Stimulated activated CD4-positive, alpha-beta T cell treated with anti-CD3 and anti-CD28 coated beads, Interleukin-1b, Interleukin-23, amount 100 ng/mL, for 24 hours (primary cell): ENCODE measurements around the gene PRRT2.
"Not testable (repeated sequence)": the region's sequence is repeated elsewhere in the genome, so short reads cannot be mapped to it uniquely, and the experiment has no call there.

ENCODE experiments used
- DNase-seq, 4 experiments: peaks; one replicate each; pipeline ENCODE4 v3.0.0-alpha.2; 2020; ENCODE audit warnings: low read depth in 4 of 4, low spot score in 1 of 4

PRRT2 gene

DNA sequence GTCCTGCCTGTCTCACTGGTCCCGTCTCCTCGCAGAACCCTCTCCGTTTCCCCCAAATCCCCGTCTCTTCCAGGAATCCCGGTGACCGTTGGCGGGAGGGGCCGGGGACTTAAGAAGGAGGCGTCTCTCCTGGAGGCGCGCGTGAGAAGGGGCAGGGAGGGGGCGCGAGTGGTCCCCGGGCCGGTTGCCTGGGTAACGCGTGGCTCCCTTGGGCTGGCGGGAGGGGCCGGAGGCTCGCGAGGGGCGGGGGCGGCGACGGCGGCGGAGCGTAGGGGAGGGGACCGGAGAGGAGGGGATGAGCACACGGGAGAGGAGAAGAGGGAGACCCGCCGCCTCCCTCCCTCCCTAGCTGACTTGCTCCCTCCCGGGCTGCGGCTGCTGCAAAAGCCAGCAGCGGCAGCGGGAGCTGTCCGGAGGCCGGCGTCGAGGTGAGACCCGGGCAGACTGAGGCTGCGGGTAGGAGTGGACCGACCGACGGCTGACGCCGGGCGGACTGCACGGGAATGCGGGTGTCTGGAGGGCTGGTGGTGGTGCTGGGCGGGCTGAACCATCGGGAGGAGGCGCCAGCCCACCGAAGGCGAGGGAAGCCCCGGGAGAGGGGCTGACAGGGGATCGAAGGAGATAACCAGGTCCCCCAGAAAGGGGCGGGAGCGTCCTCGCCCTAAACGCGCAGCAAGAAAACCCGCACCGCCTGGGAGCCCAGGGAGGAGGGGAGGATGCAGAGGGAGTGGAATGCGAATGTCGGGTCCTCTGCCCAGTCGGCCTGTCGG is at the start of gene PRRT2:
Gene PRRT2 (plus strand): TSS at position 298 of the 770 bp plus-strand sequence. CDS start 862 bp downstream, outside the sequence.
- DNase-seq, result no peak

DNA sequence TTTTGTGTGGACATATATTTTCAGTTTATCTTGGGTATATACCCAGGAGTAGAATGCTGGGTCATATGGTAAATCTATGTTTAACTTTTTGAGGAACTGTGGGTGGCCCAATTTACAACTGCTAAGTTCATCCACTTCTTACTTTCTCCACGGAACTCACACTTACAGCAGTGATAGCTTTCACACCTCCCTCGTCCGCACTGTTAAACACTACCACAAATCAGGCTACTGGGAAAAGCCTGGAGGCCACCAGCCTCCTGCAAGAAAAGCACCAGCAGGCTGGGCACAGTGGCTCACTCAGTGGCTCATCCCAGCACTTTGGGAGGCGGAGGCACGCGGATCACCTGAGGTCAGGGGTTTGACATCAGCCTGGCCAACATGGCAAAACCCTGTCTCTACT is 48.7 kb upstream of the PRRT2 start:
- DNase-seq, result no peak

DNA sequence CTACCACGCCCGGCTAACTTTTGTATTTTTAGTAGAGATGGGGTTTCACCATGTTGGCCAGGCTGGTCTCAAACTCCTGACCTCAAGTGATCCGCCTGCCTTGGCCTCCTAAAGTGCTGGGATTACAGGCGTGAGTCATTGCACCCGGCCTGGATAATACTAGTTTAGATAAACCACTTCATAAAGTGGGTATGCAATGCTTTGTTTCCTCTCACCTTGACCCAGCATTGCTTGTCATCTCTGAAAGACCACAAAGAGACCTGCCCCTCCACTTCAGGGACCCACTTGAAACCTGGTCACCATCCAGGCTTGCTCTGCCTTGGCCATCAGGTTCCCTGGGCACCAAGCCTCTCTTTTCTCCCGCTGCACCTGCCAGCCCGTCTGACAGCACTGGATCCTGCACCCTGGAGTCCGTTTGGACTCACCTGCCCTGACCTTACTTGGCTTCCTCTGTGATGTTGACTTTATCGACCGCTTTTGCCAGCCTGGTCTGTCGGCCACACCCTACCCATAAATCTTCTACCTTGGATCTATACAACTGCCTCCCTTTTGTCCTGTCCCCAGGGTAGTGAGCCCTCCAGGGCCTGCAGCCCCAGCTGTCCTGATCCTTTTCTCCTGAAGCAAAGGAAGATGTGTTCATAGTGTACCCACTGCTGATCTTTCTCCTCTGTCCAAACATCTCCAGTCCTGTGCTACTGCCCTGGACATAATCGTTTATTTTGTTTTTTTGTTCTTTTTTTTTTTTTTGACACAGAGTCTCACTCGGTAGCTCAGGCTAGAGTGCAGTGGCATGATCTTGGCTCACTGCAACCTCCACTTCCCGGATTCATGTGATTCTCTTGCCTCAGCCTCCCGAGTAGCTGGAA is 46.6 kb upstream of the PRRT2 start:
- no peak for DNase-seq

DNA sequence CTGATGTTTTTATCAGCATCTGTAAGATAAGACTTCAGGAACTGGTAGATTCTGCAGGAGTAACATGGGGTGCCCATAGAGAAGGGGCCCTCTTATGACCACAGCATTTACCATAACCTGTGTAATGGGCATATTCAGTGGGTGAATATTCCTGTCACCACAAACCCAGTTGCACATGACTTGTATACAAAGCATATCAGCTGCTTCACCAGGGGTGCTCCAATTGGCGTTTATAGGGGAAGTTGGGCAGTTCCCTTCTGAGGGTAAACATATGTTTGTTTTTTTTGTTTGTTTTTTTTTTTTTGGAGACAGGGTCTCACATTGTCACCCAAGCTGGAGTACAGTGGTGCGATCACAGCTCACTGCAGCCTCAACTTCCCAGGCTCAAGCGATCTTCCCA is 45.4 kb upstream of the PRRT2 start:
- DNase-seq, result no peak

DNA sequence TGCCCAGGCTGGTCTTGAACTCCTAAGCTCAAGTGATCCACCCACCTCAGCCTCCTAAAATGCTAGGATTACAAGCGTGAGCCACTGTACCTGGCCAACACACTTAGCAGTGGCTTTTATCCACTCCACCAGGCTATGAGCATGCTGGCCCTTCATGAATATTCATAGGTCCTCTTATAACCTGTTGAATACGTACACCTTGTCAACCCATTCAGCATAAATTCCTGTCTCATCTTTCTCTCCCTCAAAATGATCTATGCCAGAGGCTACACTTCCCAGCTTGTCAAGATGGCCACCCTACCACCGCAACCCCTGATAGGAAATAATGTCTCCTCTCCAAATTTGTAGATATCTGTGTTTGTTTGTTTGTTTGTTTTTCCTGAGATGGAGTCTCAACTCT is 44.9 kb upstream of the PRRT2 start:
- no peak for DNase-seq

DNA sequence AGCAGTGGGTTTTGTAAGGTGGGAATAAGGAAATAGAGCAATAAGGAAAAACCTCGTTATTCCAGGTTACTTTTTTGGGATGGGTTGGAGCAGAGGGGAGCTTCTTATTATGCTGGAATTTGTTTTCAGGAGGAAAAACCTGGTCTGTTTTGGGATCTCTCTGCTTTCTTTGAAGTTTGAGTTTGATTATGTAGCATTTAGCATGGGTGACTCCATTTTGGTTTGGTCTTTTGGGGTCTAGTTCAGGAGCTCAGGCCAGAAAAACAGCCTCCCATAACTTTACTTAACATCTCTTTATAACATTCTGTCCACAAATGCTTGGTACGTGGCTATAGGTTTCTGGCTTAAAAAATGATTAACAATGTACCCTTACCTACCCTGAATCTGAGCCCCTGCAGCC is 42.5 kb upstream of the PRRT2 start:
- no peak for DNase-seq

DNA sequence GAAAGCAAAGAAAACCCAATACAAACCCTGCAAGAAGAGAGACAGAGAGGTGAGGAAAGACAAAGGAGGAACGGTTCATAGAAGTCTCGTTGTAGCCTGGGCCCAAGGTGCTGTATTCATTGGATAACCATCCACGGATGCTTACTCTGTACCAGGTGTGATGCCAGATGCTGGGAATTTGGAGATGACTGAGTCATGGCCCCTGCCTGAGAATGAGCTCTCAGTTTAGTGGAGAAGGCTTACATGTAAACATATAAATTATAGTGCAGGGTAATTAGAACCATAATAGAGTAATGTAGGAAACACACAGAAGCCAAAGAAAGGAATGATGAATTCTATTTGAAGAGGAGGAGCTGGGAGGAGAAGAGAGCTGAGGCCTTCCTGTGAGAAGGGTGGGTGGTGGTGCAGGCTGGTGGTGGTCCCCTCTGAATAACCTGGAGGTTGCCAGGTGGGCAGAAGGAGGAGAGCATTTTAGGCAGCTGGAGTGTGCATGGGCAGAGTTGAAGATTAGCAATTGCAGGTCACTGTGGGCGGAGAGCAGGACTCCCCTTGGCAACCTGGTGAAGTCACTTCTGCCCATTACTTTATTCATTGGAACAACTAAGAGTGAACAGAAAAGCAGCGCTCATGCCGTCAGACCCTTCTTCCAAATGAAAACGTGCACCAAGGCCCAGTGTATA is 41.6 kb upstream of the PRRT2 start:
- DNase-seq, result no peak

DNA sequence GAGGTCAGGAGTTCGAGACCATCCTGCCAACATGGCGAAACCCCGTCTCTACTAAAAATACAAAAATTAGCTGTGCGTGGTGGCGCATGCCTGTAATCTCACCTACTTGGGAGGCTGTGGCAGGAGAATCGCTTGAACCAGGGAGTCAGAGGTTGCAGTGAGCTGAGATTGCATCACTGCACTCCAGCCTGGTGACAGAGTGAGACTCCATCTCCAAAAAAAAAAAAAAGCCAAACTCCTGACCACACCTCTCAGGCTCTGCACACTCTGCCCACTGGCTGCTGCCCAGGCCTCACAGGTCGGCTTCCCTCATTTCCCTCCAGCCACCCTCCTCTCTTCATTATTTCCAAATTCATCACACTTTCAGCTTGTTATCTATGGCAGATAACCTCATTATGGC is 39.7 kb upstream of the PRRT2 start:
- DNase-seq, result not testable (repeated sequence)

DNA sequence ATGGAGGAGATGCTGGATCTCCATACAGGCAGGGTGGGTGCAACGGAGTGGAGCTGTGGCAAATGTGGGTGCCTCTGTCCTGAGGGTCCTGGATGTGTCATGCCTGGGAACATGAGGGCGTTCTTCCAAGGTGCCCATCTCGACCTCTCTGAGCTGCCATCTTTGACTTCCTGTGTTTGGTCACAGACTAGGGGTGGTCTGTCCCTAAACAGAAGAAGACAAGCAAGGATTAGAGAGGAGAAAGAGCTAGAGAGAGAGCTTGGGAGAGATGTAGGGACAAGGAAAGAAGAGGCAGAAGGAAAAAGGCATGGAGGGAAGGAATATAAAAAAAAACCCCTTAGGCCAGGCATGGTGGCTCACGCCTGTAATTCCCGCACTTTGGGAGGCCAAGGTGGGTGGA is 37.3 kb upstream of the PRRT2 start:
- no peak for DNase-seq

DNA sequence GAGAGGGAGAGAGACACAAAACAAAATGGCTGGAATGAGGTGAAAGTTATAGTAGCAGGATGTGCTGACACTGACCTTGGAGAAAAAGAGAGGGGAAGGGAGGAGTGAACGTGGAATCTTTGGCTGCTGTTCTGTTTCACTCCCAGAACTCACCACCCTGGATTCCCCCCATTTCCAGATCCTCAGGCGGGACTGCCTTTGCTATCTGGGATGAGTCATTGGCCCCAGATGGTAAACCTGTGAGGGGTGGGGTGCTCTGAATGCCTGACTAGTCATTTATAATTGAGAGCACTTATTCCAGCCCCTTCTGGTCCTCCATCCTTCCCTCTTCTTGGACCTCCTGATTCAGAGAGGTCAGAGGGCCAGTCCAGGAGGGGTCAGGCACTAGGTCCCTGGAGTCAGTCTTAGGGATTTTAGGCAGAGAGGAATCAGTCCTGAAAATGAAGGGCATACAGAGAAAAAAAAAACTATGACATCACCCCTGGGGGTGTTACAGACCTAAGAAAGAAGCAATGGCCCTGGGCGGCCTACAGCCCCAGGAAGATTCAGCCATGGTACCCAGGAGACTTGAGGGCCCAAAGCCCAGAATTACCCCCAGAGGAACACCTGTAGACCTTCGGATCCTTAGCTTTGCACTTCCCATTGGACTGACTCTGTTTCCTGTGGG is 36.1 kb upstream of the PRRT2 start:
- DNase-seq, result no peak

DNA sequence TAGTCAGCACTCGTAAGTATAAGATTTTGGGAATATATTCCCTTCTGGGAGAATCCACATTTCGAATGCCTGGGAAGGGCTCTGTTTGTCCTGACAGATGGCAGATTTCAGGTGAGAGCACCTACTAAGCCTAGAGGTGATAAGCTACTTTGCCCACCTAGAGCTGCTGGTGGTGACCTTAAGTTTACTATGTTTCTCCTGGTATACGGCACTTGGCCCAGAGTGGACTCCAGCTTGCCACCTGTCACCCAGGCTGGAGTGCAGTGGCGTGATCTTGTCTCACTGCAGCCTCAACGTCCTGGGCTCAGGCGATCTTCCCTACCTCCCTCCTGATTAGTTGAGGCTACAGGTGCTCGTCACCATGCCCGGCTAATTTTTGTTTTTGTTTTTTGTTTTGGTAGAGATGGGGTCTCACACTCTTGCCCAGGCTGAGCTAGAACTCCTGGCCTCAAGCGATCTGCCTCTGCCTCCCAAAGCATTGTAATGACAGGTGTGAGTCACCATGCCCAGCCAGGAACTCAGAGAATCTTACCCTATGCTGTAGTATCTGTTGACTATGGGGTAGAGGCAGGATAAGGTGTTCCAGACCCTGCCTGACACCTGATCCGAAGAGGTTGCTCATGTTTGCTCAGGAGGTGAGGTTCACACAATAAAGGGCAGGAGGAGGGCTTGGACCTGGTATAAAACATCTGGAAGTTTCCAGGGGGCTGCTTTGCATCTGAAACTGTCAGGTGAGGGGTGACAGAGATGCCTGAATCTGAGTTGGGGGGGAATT is 34.2 kb upstream of the PRRT2 start, which contains the start of gene ZG16:
Gene ZG16 (plus strand): TSS at position 681 of the 775 bp plus-strand sequence. CDS start 1,011 bp downstream, outside the sequence.
- DNase-seq, result no peak

DNA sequence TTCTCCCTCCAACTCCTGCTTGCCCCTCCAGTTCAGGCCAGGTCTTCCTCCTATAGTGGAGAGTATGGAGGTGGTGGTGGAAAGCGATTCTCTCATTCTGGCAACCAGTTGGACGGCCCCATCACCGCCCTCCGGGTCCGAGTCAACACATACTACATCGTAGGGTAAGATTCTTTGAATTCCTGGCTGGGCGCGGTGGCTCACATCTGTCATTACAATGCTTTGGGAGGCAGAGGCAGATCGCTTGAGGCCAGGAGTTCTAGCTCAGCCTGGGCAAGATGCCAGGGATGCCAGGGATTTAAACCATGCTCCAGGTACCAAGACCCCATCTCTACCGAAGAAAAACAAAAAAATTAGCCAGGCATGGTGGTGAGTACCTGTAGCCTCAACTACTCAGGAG is 32.5 kb upstream of the PRRT2 start:
- no peak for DNase-seq

DNA sequence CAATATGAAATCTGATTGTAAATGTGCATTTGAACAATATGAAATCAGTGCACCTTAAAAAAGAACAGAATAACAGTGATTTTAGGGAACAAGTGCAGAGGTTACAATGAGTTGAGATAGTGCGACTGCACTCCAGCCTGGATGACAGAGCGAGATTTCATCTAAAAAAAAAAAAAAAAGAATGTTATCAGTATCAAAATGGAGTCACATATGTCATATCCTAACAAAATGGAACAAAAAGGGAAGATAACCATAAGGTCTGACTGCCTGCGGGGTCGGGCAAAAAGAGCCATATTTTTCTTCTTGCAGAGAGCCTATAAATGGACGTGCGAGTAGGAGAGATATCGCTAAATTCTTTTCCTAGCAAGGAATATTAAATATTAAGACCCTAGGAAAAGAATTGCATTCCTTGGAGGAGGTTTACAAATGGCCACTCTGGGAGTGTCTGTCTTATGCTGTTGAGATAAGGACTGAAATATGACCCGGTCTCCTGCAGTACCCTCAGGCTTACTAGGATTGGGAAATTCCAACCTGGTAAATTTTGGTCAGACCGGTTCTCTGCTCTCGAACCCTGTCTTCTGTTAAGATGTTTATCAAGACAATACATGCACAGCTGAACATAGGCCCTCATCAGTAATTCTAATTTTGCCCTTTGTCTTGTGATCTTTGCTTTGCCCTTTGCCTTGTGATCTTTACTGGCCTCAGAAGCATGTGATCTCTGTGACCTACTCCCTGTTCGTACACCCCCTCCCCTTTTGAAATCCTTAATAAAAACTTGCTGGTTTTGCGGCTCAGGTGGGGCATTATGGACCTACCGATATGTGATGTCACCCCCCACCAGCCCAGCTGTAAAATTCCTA is 28.7 kb upstream of the PRRT2 start:
- not testable (repeated sequence) for DNase-seq

DNA sequence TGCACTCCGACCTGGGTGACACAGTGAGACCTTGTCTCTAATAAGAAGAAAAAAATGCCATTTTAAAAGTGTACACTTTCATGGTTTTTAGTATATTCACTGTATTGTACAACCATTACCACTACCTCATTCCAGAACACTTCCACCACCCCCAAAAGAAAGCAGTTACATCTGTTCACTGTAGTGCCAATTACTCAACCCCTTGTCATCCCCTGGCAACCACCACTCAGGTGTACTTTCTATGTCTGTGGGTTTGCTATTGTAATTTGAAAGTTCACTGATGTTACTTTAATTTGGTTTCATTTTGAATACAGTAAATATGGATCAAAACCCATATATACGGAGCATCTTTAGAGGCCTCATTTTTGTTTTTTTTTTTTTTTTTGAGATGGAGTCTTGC is 27.8 kb upstream of the PRRT2 start:
- no peak for DNase-seq

DNA sequence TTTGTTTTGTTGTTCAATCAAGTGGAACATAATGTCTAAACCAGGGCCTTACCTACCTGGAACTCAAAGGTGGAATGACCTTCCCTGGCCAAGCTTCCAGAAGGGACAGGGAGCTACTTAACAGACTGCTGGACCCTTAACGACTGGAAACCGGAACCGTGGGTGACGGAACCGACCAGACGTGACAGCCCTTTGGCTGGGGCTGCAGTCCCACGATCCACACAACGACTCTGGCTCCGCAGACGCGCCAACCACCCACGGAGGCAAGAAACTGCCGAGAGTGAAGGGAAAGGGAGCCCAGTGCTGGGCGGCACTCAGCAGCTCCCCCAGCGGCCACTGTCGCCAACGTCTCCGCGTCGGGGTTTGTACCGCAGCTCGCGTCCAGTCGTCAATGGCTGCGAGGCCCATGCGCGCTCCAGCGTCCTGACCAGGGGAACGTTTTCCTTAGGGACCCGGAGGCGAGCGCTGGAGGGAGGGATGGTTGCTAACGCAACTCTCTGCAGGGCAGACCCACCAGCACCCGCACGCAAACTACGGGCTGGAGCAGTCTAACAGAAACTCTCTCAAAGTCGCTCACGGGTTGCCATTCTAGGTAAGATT is 27.0 kb upstream of the PRRT2 start:
- peak in 3 of 4 experiments; percentile 43 to 68 (median 53) for DNase-seq

DNA sequence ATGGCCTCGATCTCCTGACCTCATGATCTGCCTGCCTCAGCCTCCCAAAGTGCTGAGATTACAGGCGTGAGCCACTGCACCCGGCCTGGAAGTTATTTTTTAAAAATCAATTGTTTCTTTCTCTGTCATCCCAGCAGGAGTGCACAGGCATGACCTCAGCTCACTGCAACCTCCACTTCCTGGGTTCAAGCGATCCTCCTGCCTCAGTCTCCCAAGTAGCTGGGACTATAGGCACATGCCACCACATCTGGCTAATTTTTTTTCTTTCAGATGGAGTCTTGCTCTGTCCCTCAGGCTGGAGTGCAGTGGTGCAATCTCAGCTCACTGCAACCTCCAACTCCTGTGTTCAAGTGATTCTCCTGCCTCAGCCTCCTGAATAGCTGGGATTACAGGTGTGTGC is 24.8 kb upstream of the PRRT2 start:
- not testable (repeated sequence) for DNase-seq

DNA sequence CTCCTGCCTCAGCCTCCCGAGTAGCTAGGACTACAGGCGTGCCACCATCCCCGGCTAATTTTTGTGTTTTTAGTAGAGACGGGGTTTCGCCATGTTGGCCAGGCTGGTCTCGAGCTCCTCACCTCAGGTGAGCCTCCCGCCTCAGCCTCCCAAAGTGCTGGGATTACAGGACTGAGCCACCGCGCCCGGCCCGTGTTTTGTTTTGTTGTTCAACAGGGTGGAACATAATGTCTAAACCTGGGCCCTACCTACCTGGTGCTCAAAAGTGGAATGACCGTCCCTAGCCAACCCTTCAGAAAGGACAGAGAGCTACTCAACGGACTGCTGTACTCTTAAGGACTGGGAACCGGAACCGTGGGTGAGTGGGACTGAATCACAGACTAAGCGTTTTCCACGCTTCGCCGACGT is 22.2 kb upstream of the PRRT2 start:
- DNase-seq, result no peak

DNA sequence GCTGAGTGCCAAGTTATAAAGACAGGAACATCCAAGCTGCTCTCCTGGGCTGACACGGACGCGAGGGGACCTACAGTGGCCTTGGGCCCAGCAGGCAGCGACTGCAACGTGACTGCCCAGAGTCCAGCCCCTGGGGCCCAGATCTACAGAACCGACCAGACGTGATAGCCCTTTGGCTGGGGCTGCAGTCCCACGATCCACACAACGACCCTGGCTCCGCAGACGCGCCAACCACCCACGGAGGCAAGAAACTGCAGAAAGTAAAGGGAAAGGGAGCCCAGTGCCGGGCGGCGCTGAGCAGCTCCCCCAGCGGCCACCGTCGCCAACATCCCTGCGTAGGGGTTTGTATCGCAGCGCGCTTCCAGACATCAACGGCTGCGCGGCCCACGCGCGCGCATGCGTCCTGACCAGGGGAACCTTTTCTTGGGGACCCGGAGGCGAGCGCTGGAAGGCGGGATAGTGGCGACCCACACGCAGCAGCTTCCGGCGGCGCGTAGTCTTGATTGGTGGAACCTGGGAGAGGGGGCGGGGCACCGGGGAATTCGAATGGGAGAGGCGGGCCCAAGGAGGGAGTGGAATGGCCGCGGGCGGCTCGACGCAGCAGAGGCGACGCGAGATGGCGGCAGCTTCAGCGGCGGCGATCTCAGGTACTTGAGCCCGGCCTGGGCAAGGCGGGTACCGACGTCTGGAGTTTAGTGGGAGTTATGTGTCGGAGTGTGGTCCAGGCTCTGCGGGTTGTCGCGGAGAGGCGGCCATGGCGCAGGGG is 21.6 kb upstream of the PRRT2 start, which contains the start of gene KIF22:
Gene KIF22 (plus strand): TSS at position 569 of the 766 bp plus-strand sequence. CDS start 9 bp downstream, at position 578.
- peak; percentile 99 to 100 (median 99) for DNase-seq
